GM12878 (cell line): ENCODE measurements around the gene KLHL30. TPM values are rescaled to one million over a fixed set of nuclear protein-coding genes. Genes with fewer than 3 reads are reported as not detected.

Experiments
- ATAC-seq: fragments of 200-7000 bp; cut with Tn5 transposase; 3 replicates; pipeline ENCODE4 v1.9.1; 2020; ENCODE audit warnings: mild to moderate bottlenecking, moderate library complexity
- BruUV-seq: library from RNA; stranded (reverse); fragments of 400-500 nt; replicated peaks from 2 replicates; lab custom pipeline; 2021; lab: Mats Ljungman, UMichigan
- CTCF ChIA-PET: fragments of 300-600 bp; sonication (Branson Sonifier 250); formaldehyde crosslinking; extraction: SDS; loops from one replicate; lab custom pipeline; 2021; ENCODE audit warnings: inconsistent platforms; lab: Yijun Ruan, JAX
- POLR2A ChIA-PET: fragments of 350-600 bp; formaldehyde crosslinking; extraction: SDS; loops from one replicate; lab custom pipeline; 2021; ENCODE audit warnings: inconsistent platforms; lab: Charles Lee
- RAD21 ChIA-PET: fragments of 300-600 bp; sonication (Branson Sonifier 250); formaldehyde crosslinking; loops from one replicate; lab custom pipeline; 2023; ENCODE audit warnings: antibody characterized with exemption; ENCODE audit not compliant: unreplicated experiment; lab: Charles Lee
- SMC1A ChIA-PET: fragments of 300-600 bp; sonication (Branson Sonifier 250); formaldehyde crosslinking; loops from one replicate; lab custom pipeline; 2023; ENCODE audit not compliant: unreplicated experiment, uncharacterized antibody; lab: Charles Lee
- DNase-seq: peaks from one replicate; pipeline ENCODE4 v3.0.0-alpha.2; 2011; ENCODE audit warnings: low read depth, low spot score
- FAIRE-seq: peaks from 3 replicates; lab custom pipeline; 2011; peaks lifted over from hg19 to GRCh38; lab: Jason Lieb, UNC
- H2AFZ ChIP-seq: 2 replicates; pipeline ENCODE4 v1.6.0; 2011; ENCODE audit warnings: low read depth, low read length, control low read depth; ENCODE audit not compliant: control insufficient read depth
- H3K27ac ChIP-seq: 2 replicates; pipeline ENCODE4 v1.5.1; 2011; ENCODE audit warnings: control low read depth; ENCODE audit not compliant: control insufficient read depth, insufficient read depth
- H3K27me3 ChIP-seq, 2 experiments: replicated peaks in 1 of 2; 2 replicates each; pipeline versions ENCODE4 v1.6.0 to v1.6.1; 2011; ENCODE audit warnings: low read length in 1 of 2; ENCODE audit not compliant: control insufficient read depth in 2 of 2, insufficient read depth in 2 of 2
- H3K36me3 ChIP-seq, 2 experiments: 2 replicates each; pipeline ENCODE4 v1.5.1; 2011; ENCODE audit warnings: low read length in 1 of 2; ENCODE audit not compliant: control insufficient read depth in 2 of 2, insufficient read depth in 2 of 2
- H3K4me1 ChIP-seq: 2 replicates; pipeline ENCODE4 v1.6.1; 2011; ENCODE audit warnings: mild to moderate bottlenecking, low read length, moderate library complexity, mixed read lengths; ENCODE audit not compliant: control insufficient read depth, insufficient read depth
- H3K4me2 ChIP-seq: 2 replicates; pipeline ENCODE4 v1.6.0; 2011; ENCODE audit warnings: control low read depth; ENCODE audit not compliant: control insufficient read depth, insufficient read depth
- H3K4me3 ChIP-seq: fragments of 200-600 bp; sonication (generic); 2 replicates; pipeline ENCODE4 v1.5.1; 2016
- H3K79me2 ChIP-seq: 2 replicates; pipeline ENCODE4 v1.6.0; 2011; ENCODE audit warnings: low read length; ENCODE audit not compliant: control insufficient read depth, insufficient read depth
- H3K9ac ChIP-seq: 2 replicates; pipeline ENCODE4 v1.8.0; 2011; ENCODE audit warnings: low read length, control low read depth, mixed read lengths; ENCODE audit not compliant: control insufficient read depth, insufficient read depth
- H3K9me3 ChIP-seq: replicated peaks from 3 replicates; pipeline ENCODE4 v1.5.1; 2011; ENCODE audit warnings: mild to moderate bottlenecking, low read length; ENCODE audit not compliant: control insufficient read depth, insufficient read depth
- H4K20me1 ChIP-seq: 2 replicates; pipeline ENCODE4 v1.6.0; 2011; ENCODE audit not compliant: control insufficient read depth, insufficient read depth
- EED ChIP-seq: sonication (generic); IDR thresholded peaks from 2 replicates; pipeline ENCODE4 v1.6.1; 2016; ENCODE audit warnings: antibody characterized with exemption, low read depth
- ETV6 ChIP-seq, 2 experiments: fragments of 450-650 bp in 1 of 2; IDR thresholded peaks in 1 of 2; conservative IDR thresholded peaks in 1 of 2; 2 replicates each; pipeline ENCODE4 v1.6.1; 2014; ENCODE audit warnings: antibody characterized with exemption in 1 of 2, borderline replicate concordance in 1 of 2, low read depth in 1 of 2, mild to moderate bottlenecking in 1 of 2, moderate library complexity in 1 of 2
- MXI1 ChIP-seq: fragments of 150-350 bp; IDR thresholded peaks from 2 replicates; pipeline ENCODE4 v1.6.1; 2011; ENCODE audit warnings: low read depth, mild to moderate bottlenecking, inconsistent platforms, low read length, improper control_type of control experiment
- MYC ChIP-seq: IDR thresholded peaks from 2 replicates; pipeline ENCODE4 v1.6.1; 2011; ENCODE audit warnings: mild to moderate bottlenecking, low read length, moderate library complexity, inconsistent platforms; ENCODE audit not compliant: insufficient read depth, insufficient replicate concordance, insufficient read length, severe bottlenecking
- NFYA ChIP-seq: IDR thresholded peaks from 2 replicates; pipeline ENCODE4 v1.6.1; 2011; ENCODE audit warnings: low read depth, mild to moderate bottlenecking, low read length, improper control_type of control experiment, borderline replicate concordance
- NR2F1 ChIP-seq: fragments of 450-650 bp; conservative IDR thresholded peaks from 2 replicates; pipeline ENCODE4 v1.6.1; 2017; ENCODE audit warnings: mild to moderate bottlenecking
- PKNOX1 ChIP-seq: fragments of 450-650 bp; IDR thresholded peaks from 2 replicates; pipeline ENCODE4 v1.6.1; 2016; ENCODE audit warnings: mild to moderate bottlenecking
- TAF1 ChIP-seq: IDR thresholded peaks from 2 replicates; pipeline ENCODE4 v1.6.1; 2011; ENCODE audit warnings: mild to moderate bottlenecking, low read depth, low read length, borderline replicate concordance
- TCF12 ChIP-seq: IDR thresholded peaks from 2 replicates; pipeline ENCODE4 v1.6.1; 2011; ENCODE audit warnings: low read depth, mild to moderate bottlenecking, low read length
- WRNIP1 ChIP-seq: IDR thresholded peaks from 2 replicates; pipeline ENCODE4 v1.6.1; 2011; ENCODE audit warnings: low read depth, low read length, improper control_type of control experiment, borderline replicate concordance
- YBX1 ChIP-seq: fragments of 450-650 bp; IDR thresholded peaks from 2 replicates; pipeline ENCODE4 v1.6.1; 2016; ENCODE audit warnings: antibody characterized with exemption
- WGBS: methylation state at CpG from one replicate; pipeline ENCODE4 v1.1.6; 2016; ENCODE audit warnings: low lambda C conversion rate; ENCODE audit not compliant: insufficient replicate concordance, insufficient coverage; ENCODE audit errors: missing lambda C conversion rate; 5-methylcytosine and 5-hydroxymethylcytosine counted together
- in situ Hi-C: fragments of 300-500 bp; cut with MboI; formaldehyde crosslinking; loops from 9 replicates; pipeline ENCODE4 v1.14.3; 2018; ENCODE audit warnings: mixed read lengths
- intact Hi-C: fragments of 100-400 bp; cut with micrococcal nuclease; formaldehyde crosslinking; loops from one replicate; pipeline ENCODE4 v1.14.2; 2022; ENCODE audit not compliant: unreplicated experiment
- polyA plus RNA-seq, 11 experiments: library from polyadenylated mRNA; depleted of rRNA in 4 of 11; unstranded in 6 of 11; stranded (reverse) in 5 of 11; fragments of >200 nt; fragmentation: Nextera tagmentation in 4 of 11; fragmentation: Illumina TruSeq in 1 of 11; extraction: Ambion mirVana in 4 of 11; extraction: Trizol in 1 of 11; gene quantifications; 1 replicate in 1 of 11; 2 replicates in 10 of 11; pipeline versions ENCODE4 v1.2.1 to v1.2.3, GENCODE V29; 2011 to 2016; ENCODE audit warnings: inconsistent platforms in 2 of 11, missing spikeins in 2 of 11, low read depth in 1 of 11
- total RNA-seq, 4 experiments: library from RNA; depleted of rRNA in 3 of 4; stranded (reverse); fragments of >200 nt in 3 of 4; fragmentation: Illumina TruSeq in 1 of 4; extraction: Trizol in 1 of 4; gene quantifications; 2 replicates each; pipeline versions ENCODE4 v1.2.1 to v1.2.3, GENCODE V29; 2013 to 2021
- TF ChIP-seq, protein P1 (sequence below): fragments of 150-350 bp; IDR thresholded peaks from 2 replicates; pipeline ENCODE4 v1.6.1; 2014; ENCODE audit warnings: mild to moderate bottlenecking, low read depth, low read length
- TF ChIP-seq, protein P2 (sequence below), 3 experiments: IDR thresholded peaks in 2 of 3; conservative IDR thresholded peaks in 1 of 3; 2 replicates each; pipeline ENCODE4 v1.5.1; 2011; ENCODE audit warnings: low read depth in 3 of 3, low read length in 3 of 3, mild to moderate bottlenecking in 3 of 3, control low read depth in 2 of 3, moderate library complexity in 2 of 3, inconsistent platforms in 1 of 3, mixed read lengths in 1 of 3; ENCODE audit not compliant: control insufficient read depth in 2 of 3, insufficient read depth in 1 of 3; ENCODE audit errors: extremely low read depth in 1 of 3
- TF ChIP-seq, protein P3 (sequence below): fragments of 450-650 bp; IDR thresholded peaks from 2 replicates; pipeline ENCODE4 v1.6.1; 2018; ENCODE audit warnings: mild to moderate bottlenecking, low read depth, moderate library complexity; ENCODE audit not compliant: partially characterized antibody

KLHL30 gene
- total and polyA plus RNA-seq, 10 of the 15 experiments (the other 5 are each of a cell fraction or from before 2014, with no cell fraction given): 0.03 TPM; not detected in 9

DNA sequence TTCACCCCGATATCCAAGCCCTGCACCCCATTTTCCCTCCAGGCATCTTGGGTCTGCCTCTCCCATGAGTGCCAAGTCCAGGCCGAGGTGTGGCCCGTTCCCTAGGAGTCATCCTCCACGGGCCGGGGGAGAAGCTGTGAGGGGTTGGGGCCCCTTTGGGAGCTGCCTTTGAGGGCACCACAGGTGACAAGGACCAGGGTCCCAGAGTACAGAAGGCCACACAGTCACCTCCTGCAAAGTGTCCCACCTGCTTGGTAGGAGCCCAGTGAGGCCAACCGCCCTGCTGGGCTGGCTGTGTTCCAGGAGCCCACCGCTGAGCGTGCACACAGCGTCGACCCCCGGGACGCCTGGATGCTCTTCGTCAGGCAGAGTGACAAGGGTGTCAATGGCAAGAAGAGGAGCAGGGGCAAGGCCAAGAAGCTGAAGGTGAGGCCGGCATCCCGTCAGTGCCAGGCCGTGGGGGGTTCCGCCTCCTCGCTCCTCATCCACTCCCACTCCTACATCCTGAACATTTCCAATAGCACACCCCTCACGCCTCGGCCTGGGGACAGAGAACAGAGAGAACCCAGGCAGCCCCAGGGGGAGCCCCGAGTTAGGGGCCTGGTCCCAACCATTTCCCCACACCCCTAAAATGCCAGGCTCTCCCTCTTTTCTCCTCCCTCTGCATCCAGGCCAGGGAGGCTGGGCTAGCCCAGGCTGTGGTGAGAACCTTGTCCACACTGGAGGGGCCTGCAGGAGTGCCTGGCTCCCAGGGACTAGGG is 23.0 kb downstream of the KLHL30 start:
- Histone ChIP-seq H4K20me1 (no peaks in the 10 kb centered on the region), H3K36me3 (no peaks in the 10 kb centered on the region; a peak in 1 of 4 replicates), H3K9ac (no peak overlapping the region), H3K4me1 (peaks cover 6% of the 10 kb centered on the region; the same call in 1 of the 2 replicates), H3K4me2 (no peak overlapping the region), H3K9me3 (no peaks in the 10 kb centered on the region), H3K27me3 (peaks cover 3 to 12% of the 10 kb centered on the region in 2 experiments; a peak in 3 of 4 replicates), H3K4me3 (no peak overlapping the region), H3K27ac (no peak overlapping the region), H3K79me2 (no peaks in the 10 kb centered on the region), H2AFZ (no peak overlapping the region)
- in situ Hi-C loops: no loop called here
- ChIA-PET POLR2A (interaction anchor here (0.6 kb wide), 1 partner anchor 276 kb away, joined by 3 read pairs; no protein-coding TSS in a partner anchor), SMC1A (interaction anchor here (1.6 kb wide), 1 partner anchor 14 kb away, joined by 4 read pairs; no protein-coding TSS in a partner anchor), RAD21 (interaction anchor here (1.9 kb wide), 1 partner anchor 102 kb away, joined by 13 read pairs; no protein-coding TSS in a partner anchor), CTCF (interaction anchor here (0.6 to 2.5 kb wide), 3 partner anchors 102 to 195 kb away, joined by 3 to 23 read pairs (median 3); no protein-coding TSS in a partner anchor)
- ATAC-seq (no peak), FAIRE-seq (no peak), DNase-seq (no peak)
- intact Hi-C loops: loop anchor here (2.0 kb wide), 1 partner anchor 101 kb away; no protein-coding TSS in a partner anchor
- WGBS: 45% methylated on average over 17 of the region's 21 CpGs
- BruUV-seq: no TSS peak
- TF ChIP-seq, protein P1, sequence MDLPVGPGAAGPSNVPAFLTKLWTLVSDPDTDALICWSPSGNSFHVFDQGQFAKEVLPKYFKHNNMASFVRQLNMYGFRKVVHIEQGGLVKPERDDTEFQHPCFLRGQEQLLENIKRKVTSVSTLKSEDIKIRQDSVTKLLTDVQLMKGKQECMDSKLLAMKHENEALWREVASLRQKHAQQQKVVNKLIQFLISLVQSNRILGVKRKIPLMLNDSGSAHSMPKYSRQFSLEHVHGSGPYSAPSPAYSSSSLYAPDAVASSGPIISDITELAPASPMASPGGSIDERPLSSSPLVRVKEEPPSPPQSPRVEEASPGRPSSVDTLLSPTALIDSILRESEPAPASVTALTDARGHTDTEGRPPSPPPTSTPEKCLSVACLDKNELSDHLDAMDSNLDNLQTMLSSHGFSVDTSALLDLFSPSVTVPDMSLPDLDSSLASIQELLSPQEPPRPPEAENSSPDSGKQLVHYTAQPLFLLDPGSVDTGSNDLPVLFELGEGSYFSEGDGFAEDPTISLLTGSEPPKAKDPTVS: no peak
- TF ChIP-seq PKNOX1 (no peak), MYC (no peak), ETV6 (conservative IDR thresholded peaks at IDR 0.05 in 1 of 2, IDR thresholded peaks at IDR 0.05 in 1 of 2; ENCODE audit: borderline replicate concordance in 1 of 2, low read depth in 1 of 2) (no peak), NR2F1 (no peak), TCF12 (no peak), TAF1 (no peak), EED (no peak), NFYA (no peak), WRNIP1 (no peak), YBX1 (no peak), MXI1 (no peak)
- TF ChIP-seq, protein P2, sequence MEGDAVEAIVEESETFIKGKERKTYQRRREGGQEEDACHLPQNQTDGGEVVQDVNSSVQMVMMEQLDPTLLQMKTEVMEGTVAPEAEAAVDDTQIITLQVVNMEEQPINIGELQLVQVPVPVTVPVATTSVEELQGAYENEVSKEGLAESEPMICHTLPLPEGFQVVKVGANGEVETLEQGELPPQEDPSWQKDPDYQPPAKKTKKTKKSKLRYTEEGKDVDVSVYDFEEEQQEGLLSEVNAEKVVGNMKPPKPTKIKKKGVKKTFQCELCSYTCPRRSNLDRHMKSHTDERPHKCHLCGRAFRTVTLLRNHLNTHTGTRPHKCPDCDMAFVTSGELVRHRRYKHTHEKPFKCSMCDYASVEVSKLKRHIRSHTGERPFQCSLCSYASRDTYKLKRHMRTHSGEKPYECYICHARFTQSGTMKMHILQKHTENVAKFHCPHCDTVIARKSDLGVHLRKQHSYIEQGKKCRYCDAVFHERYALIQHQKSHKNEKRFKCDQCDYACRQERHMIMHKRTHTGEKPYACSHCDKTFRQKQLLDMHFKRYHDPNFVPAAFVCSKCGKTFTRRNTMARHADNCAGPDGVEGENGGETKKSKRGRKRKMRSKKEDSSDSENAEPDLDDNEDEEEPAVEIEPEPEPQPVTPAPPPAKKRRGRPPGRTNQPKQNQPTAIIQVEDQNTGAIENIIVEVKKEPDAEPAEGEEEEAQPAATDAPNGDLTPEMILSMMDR (IDR thresholded peaks at IDR 0.05 in 2 of 3, conservative IDR thresholded peaks at IDR 0.05 in 1 of 3; ENCODE audit: control insufficient read depth in 2 of 3, extremely low read depth in 1 of 3, insufficient read depth in 1 of 3, low read depth in 3 of 3, low read length in 3 of 3): no peak
- TF ChIP-seq, protein P3, sequence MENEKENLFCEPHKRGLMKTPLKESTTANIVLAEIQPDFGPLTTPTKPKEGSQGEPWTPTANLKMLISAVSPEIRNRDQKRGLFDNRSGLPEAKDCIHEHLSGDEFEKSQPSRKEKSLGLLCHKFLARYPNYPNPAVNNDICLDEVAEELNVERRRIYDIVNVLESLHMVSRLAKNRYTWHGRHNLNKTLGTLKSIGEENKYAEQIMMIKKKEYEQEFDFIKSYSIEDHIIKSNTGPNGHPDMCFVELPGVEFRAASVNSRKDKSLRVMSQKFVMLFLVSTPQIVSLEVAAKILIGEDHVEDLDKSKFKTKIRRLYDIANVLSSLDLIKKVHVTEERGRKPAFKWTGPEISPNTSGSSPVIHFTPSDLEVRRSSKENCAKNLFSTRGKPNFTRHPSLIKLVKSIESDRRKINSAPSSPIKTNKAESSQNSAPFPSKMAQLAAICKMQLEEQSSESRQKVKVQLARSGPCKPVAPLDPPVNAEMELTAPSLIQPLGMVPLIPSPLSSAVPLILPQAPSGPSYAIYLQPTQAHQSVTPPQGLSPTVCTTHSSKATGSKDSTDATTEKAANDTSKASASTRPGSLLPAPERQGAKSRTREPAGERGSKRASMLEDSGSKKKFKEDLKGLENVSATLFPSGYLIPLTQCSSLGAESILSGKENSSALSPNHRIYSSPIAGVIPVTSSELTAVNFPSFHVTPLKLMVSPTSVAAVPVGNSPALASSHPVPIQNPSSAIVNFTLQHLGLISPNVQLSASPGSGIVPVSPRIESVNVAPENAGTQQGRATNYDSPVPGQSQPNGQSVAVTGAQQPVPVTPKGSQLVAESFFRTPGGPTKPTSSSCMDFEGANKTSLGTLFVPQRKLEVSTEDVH: no peak
